Fibroblast of the aortic adventitia (primary cell): Measurements from ENCODE around the gene ELF3. TPM values are rescaled to one million over a fixed set of nuclear protein-coding genes. Genes with fewer than 3 reads are reported as not detected.
A peak's percentile ranks its signal among the peaks of the same experiment; 100 is the strongest.
"Not testable (repeated sequence)": the region's sequence is repeated elsewhere in the genome, so short reads cannot be mapped to it uniquely, and the experiment has no call there.

Experiments used
- DNase-seq: peaks from one replicate; pipeline ENCODE4 v3.0.0-alpha.2; 2010; ENCODE audit warnings: low read depth
- H3K4me3 ChIP-seq: 2 replicates; pipeline ENCODE4 v1.5.1; 2011; ENCODE audit warnings: low read depth, mild to moderate bottlenecking, control low read depth, low read length, moderate library complexity
- total RNA-seq: library from RNA; depleted of rRNA; stranded (reverse); fragments of >200 nt; gene quantifications from 2 replicates; pipeline ENCODE4 v1.2.3, GENCODE V29; 2012; ENCODE audit warnings: low replicate concordance
- TF ChIP-seq, protein P1 (sequence below): IDR thresholded peaks from 2 replicates; pipeline ENCODE4 v1.5.1; 2011; ENCODE audit warnings: mild to moderate bottlenecking, low read length, control low read depth, inconsistent platforms; ENCODE audit not compliant: insufficient read depth

Gene ELF3
- total RNA-seq, 1 donor: 0.09 TPM

DNA sequence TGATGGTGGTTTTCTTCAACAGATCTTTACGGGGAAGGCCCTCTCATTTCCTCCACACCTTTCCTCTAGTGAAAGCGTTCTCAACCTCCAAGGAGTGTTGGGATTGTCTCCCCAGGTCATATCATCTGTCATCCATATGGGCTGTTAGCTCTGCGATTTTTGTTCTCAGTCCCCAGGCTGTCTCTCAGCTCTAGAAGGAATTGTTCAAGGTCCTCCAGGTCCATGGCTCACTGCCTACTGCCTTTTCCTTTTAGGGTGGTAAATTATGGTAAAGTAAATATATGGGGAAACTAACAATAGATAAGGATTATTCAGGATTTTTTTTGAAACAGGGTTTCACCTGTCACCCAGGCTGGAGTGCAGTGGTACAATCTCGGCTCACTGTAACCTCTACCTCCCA, 37.6 kb downstream of the ELF3 start:
- TF ChIP-seq, protein P1, sequence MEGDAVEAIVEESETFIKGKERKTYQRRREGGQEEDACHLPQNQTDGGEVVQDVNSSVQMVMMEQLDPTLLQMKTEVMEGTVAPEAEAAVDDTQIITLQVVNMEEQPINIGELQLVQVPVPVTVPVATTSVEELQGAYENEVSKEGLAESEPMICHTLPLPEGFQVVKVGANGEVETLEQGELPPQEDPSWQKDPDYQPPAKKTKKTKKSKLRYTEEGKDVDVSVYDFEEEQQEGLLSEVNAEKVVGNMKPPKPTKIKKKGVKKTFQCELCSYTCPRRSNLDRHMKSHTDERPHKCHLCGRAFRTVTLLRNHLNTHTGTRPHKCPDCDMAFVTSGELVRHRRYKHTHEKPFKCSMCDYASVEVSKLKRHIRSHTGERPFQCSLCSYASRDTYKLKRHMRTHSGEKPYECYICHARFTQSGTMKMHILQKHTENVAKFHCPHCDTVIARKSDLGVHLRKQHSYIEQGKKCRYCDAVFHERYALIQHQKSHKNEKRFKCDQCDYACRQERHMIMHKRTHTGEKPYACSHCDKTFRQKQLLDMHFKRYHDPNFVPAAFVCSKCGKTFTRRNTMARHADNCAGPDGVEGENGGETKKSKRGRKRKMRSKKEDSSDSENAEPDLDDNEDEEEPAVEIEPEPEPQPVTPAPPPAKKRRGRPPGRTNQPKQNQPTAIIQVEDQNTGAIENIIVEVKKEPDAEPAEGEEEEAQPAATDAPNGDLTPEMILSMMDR: no peak
- DNase-seq: no peak
- no peak overlapping the region for H3K4me3 ChIP-seq

DNA sequence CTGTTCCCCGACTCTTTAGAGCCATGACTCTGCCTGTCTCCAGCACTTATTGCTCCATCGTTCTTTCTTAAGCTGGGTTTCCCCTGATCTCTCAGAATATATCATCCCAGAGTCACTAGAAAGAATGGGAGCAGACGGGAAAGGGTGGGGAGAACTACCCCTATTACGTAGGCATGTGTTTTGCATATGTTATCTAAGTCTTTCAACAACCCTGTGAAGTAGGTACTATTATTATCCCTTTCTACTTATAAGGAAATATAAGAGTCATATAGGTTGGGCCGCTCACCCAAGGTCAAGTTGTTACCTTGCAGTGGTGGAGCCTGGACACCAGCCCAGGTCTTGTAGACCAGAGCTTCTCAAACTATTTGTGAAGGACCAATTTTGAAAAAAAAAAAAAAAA, 38.7 kb downstream of the ELF3 start:
- TF ChIP-seq, protein P1: no peak
- DNase-seq: peak; percentile 15
- no peak overlapping the region for H3K4me3 ChIP-seq

GRCh38 chr1:202054094-202054493, 43.7 kb downstream of the ELF3 start:
- no peak overlapping the region for H3K4me3 ChIP-seq
- TF ChIP-seq, protein P1: no peak
- no peak for DNase-seq

GRCh38 chr1:202054673-202055072, 44.3 kb downstream of the ELF3 start:
- DNase-seq: not testable (repeated sequence)

GRCh38 chr1:202056644-202057334, 46.4 kb downstream of the ELF3 start:
- no peak overlapping the region for H3K4me3 ChIP-seq
- no peak for DNase-seq
- TF ChIP-seq, protein P1: no peak

More at GRCh38 chr1:202054673-202055072, 44.3 kb downstream of the ELF3 start:
- not testable (repeated sequence) for H3K4me3 ChIP-seq

GRCh38 chr1:202057335-202057704, 46.9 kb downstream of the ELF3 start:
- DNase-seq, H3K4me3 ChIP-seq: not testable (repeated sequence)

- DNase-seq: no peak
- TF ChIP-seq, protein P1: no peak
- H3K4me3 ChIP-seq: no peak overlapping the region
These were observed 47.9 kb downstream of the ELF3 start for GRCh38 chr1:202058001-202058908.

- DNase-seq: no peak
- no peak overlapping the region for H3K4me3 ChIP-seq
- TF ChIP-seq, protein P1: no peak
These were observed 50.7 kb downstream of the ELF3 start for GRCh38 chr1:202061055-202061454.

DNA sequence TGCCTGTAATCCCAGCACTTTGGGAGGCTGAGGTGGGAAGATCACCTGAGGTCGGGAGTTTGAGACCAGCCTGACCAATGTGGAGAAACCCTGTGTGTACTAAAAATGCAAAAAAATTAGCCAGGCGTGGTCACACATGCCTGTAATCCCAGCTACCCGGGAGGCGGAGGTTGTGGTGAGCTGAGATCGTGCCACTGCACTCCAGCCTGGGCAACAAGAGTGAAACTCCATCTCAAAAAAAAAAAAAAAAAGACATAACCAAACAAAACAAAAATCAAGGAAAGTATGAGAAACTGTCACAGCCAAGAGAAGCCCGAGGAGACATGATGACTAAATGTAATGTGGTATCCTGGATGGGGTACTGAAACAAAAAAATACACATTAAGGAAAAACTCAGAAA, 51.4 kb downstream of the ELF3 start:
- DNase-seq, H3K4me3 ChIP-seq: not testable (repeated sequence)

DNA sequence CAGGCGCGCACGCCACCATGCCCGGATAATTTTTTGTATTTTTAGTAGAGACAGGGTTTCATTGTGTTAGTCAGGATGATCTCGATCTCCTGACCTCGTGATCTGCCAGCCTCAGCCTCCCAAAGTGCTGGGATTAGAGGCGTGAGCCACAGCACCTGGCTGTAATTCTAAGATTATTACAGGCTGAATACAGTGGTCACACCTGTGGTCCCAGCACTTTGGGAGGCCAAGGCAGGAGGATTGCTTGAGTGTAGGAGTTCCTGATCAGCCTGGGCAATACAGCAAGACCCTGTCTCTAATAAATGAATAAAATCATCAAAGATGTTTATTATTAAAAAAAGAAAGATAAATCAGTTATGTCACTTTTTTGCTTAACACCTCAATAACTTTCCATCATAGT, 52.2 kb downstream of the ELF3 start:
- DNase-seq, H3K4me3 ChIP-seq: not testable (repeated sequence)
